ENCODE measurements around the gene CNTNAP2. TPM values are rescaled to one million over a fixed set of nuclear protein-coding genes. Genes with fewer than 3 reads are reported as not detected.

Gene CNTNAP2
- total and polyA plus RNA-seq, 2 of the 8 experiments (the other 6 are each of a cell fraction or from before 2014, with no cell fraction given), result 27.9 to 71.0 TPM

DNA sequence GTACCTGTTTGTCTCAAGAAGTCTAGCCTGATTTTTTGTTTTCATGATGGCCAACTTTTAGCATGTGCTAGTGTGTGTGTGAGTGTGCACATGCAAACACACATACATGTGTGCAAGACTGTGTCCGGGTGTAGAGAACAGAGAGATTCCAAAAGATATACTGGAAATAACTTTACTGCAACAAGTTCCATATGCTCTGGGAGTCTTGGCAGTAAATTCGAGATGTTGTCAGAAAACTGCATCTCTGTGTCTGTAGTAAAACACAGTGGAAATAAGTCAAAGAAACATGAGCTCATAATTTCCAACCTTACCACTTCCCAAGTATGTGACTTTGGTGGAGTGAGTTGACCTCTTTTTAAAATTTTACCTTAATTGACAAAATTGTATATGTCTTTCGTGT lies 1523.2 kb downstream of the CNTNAP2 start:
- no peak overlapping the region for H4K8ac ChIP-seq (ENCODE audit: extremely low read depth, insufficient read depth, low read length)
- H2AFZ ChIP-seq (ENCODE audit: low read length), result no peak overlapping the region
- H4K20me1 ChIP-seq (replicated peaks in 1 of 2; ENCODE audit: control insufficient read depth in 1 of 2, insufficient read depth in 2 of 2, low read length in 2 of 2), result no peaks in the 10 kb centered on the region
- no peak overlapping the region for H3K23ac ChIP-seq (ENCODE audit: insufficient read length)
- no peak overlapping the region for H3K14ac ChIP-seq (ENCODE audit: insufficient read length)
- no peak overlapping the region for H3K4ac ChIP-seq (replicated peaks; ENCODE audit: insufficient read length, low read depth, low read length)
- no peaks in the 10 kb centered on the region for H3K79me1 ChIP-seq (ENCODE audit: low read depth, low read length)
- peak overlapping the region; percentile 10 for H2BK120ac ChIP-seq (replicated peaks; ENCODE audit: low read depth, low read length)
- H3K9ac ChIP-seq (replicated peaks in 1 of 4; ENCODE audit: extremely low read depth in 1 of 4, low read depth in 3 of 4, low read length in 3 of 4), result no peak overlapping the region
- H4K5ac ChIP-seq (ENCODE audit: insufficient read length, low read depth, low read length), result no peak overlapping the region
- WGBS, 2 experiments (ENCODE audit: extremely low coverage in 1 of 2, insufficient coverage in 1 of 2, insufficient read length in 1 of 2, insufficient replicate concordance in 2 of 2, low coverage in 1 of 2, low lambda C conversion rate in 2 of 2, missing lambda C conversion rate in 1 of 2), result 91% methylated on average over 3 of the region's 3 CpGs; no CpG with 5 or more reads in 1 of the 2 experiments
- H3K4me2 ChIP-seq (ENCODE audit: insufficient read depth in 1 of 2, low read depth in 2 of 2, low read length in 2 of 2), result no peak overlapping the region
- no peaks in the 10 kb centered on the region for H3K9me3 ChIP-seq (ENCODE audit: insufficient read depth in 2 of 2, low read depth in 1 of 2, low read length in 1 of 2)
- DNase-seq (ENCODE audit: low read depth in 1 of 2, low spot score in 2 of 2) (no peak), FAIRE-seq (no peak)
- peak overlapping the region; percentile 82; the same call in 1 of the 2 replicates for H2BK20ac ChIP-seq (ENCODE audit: low read length)
- H3K36me3 ChIP-seq (ENCODE audit: control insufficient read depth in 2 of 4, insufficient read depth in 4 of 4, low read length in 3 of 4), result no peaks in the 10 kb centered on the region
- H2BK15ac ChIP-seq (ENCODE audit: low read length), result peak overlapping the region; percentile 76; the same call in 1 of the 2 replicates
- ChIA-PET CTCF (ENCODE audit: partially characterized antibody) (interaction anchor here (0.9 to 1.6 kb wide), 2 partner anchors 19 to 24 kb away, joined by 3 to 4 read pairs; no protein-coding TSS in a partner anchor), POLR2A (ENCODE audit: partially characterized antibody) (no interaction called here)
- H2BK5ac ChIP-seq (ENCODE audit: low read depth, low read length), result no peak overlapping the region
- H3K23me2 ChIP-seq (ENCODE audit: low read depth, low read length), result no peaks in the 10 kb centered on the region
- no peaks in the 10 kb centered on the region for H3K79me2 ChIP-seq (ENCODE audit: control insufficient read depth in 1 of 2, insufficient read depth in 2 of 2, low read length in 2 of 2)
- no peak overlapping the region for H3K27ac ChIP-seq (ENCODE audit: low read depth, low read length)
- peaks cover 0 to 5% (median 3%) of the 10 kb centered on the region in 4 experiments; a peak in 3 of 7 replicates for H3K4me1 ChIP-seq (replicated peaks in 1 of 4; ENCODE audit: control insufficient read depth in 3 of 4, insufficient read depth in 4 of 4, low read length in 3 of 4)
- H3K27me3 ChIP-seq (replicated peaks in 1 of 4; ENCODE audit: control insufficient read depth in 3 of 4, extremely low read depth in 1 of 4, insufficient read depth in 3 of 4, low read length in 3 of 4), result no peaks in the 10 kb centered on the region
- H2BK12ac ChIP-seq (ENCODE audit: low read depth, low read length), result no peak overlapping the region; the same call in 1 of the 2 replicates
- no peak overlapping the region for H3K56ac ChIP-seq (replicated peaks; ENCODE audit: insufficient read length, low read depth, low read length)
- H2AK5ac ChIP-seq (ENCODE audit: low read depth, low read length), result no peak overlapping the region
- H3K4me3 ChIP-seq (ENCODE audit: extremely low read depth in 1 of 4, insufficient read depth in 2 of 4, low read depth in 3 of 4, low read length in 4 of 4), result no peak overlapping the region
- peak overlapping the region; percentile 15 for H4K91ac ChIP-seq (replicated peaks; ENCODE audit: insufficient read length, low read length)
- no peak overlapping the region for H3K18ac ChIP-seq (ENCODE audit: extremely low read depth, low read length)
- TF ChIP-seq NANOG (IDR thresholded peaks at IDR 0.05; ENCODE audit: insufficient read depth, low read depth, low read length, poor library complexity, severe bottlenecking) (no peak), TAF7 (optimal IDR thresholded peaks at IDR 0.05; ENCODE audit: borderline replicate concordance, low read depth, low read length) (no peak), SIRT6 (IDR thresholded peaks at IDR 0.05; ENCODE audit: low read length) (no peak), TBP (IDR thresholded peaks at IDR 0.05; ENCODE audit: low read depth, low read length) (no peak), CHD1 (IDR thresholded peaks at IDR 0.05; ENCODE audit: low read depth, low read length) (no peak), CEBPB (IDR thresholded peaks at IDR 0.05; ENCODE audit: low read depth, low read length) (no peak), HDAC2 (IDR thresholded peaks at IDR 0.05; ENCODE audit: borderline replicate concordance in 1 of 2, low read depth in 2 of 2, low read length in 2 of 2) (no peak), SUZ12 (IDR thresholded peaks at IDR 0.05; ENCODE audit: low read length) (no peak), POLR2AphosphoS5 (IDR thresholded peaks at IDR 0.05; ENCODE audit: low read depth, low read length) (no peak)
- TF ChIP-seq, protein P1, sequence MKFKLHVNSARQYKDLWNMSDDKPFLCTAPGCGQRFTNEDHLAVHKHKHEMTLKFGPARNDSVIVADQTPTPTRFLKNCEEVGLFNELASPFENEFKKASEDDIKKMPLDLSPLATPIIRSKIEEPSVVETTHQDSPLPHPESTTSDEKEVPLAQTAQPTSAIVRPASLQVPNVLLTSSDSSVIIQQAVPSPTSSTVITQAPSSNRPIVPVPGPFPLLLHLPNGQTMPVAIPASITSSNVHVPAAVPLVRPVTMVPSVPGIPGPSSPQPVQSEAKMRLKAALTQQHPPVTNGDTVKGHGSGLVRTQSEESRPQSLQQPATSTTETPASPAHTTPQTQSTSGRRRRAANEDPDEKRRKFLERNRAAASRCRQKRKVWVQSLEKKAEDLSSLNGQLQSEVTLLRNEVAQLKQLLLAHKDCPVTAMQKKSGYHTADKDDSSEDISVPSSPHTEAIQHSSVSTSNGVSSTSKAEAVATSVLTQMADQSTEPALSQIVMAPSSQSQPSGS (IDR thresholded peaks at IDR 0.05; ENCODE audit: low read length), result no peak
- TF ChIP-seq, protein P2, sequence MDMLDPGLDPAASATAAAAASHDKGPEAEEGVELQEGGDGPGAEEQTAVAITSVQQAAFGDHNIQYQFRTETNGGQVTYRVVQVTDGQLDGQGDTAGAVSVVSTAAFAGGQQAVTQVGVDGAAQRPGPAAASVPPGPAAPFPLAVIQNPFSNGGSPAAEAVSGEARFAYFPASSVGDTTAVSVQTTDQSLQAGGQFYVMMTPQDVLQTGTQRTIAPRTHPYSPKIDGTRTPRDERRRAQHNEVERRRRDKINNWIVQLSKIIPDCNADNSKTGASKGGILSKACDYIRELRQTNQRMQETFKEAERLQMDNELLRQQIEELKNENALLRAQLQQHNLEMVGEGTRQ (IDR thresholded peaks at IDR 0.05; ENCODE audit: low read length), result no peak
